AG10803 (cell line): ENCODE results near the gene SREBF2.
"Not testable (repeated sequence)": the region's sequence is repeated elsewhere in the genome, so short reads cannot be mapped to it uniquely, and the experiment has no call there.

Source experiments
- DNase-seq: peaks from one replicate; pipeline ENCODE4 v3.0.0; 2010; ENCODE audit warnings: low read depth
- H3K4me3 ChIP-seq: 2 replicates; pipeline ENCODE4 v1.5.1; 2011; ENCODE audit warnings: mild to moderate bottlenecking, low read length, control low read depth
- CTCF ChIP-seq: conservative IDR thresholded peaks from 2 replicates; pipeline ENCODE4 v1.5.1; 2011; ENCODE audit warnings: mild to moderate bottlenecking, low read length, control low read depth, inconsistent platforms

The SREBF2 gene

GRCh38 chr22:41833369-41834004 is 582 bp downstream of the SREBF2 start:
- peak overlapping the region; percentile 80 for H3K4me3 ChIP-seq
- peak; percentile 25 for DNase-seq
- TF ChIP-seq CTCF, result no peak

- no peak for DNase-seq
- no peak for TF ChIP-seq CTCF
- H3K4me3 ChIP-seq, result peak overlapping the region; percentile 80
Observed at GRCh38 chr22:41834005-41834944, 1.4 kb downstream of the SREBF2 start.

GRCh38 chr22:41835462-41835861 is 2.6 kb downstream of the SREBF2 start:
- not testable (repeated sequence) for H3K4me3 ChIP-seq, DNase-seq

GRCh38 chr22:41836551-41836950 is 3.6 kb downstream of the SREBF2 start:
- TF ChIP-seq CTCF, result no peak
- no peak overlapping the region for H3K4me3 ChIP-seq
- no peak for DNase-seq

- DNase-seq, result no peak
- TF ChIP-seq CTCF, result no peak
Observed at GRCh38 chr22:41838842-41839618, 6.1 kb downstream of the SREBF2 start.

GRCh38 chr22:41840216-41840615 is 7.3 kb downstream of the SREBF2 start:
- no peak for TF ChIP-seq CTCF
- no peak overlapping the region for H3K4me3 ChIP-seq
- DNase-seq, result no peak

More at GRCh38 chr22:41838842-41839618, 6.1 kb downstream of the SREBF2 start:
- no peak overlapping the region for H3K4me3 ChIP-seq

GRCh38 chr22:41841085-41841712 is 8.3 kb downstream of the SREBF2 start:
- TF ChIP-seq CTCF, result no peak
- no peak overlapping the region for H3K4me3 ChIP-seq
- DNase-seq, result no peak
